Brain microvascular endothelial cell (primary cell): ENCODE data around the gene NGF.
A peak's percentile ranks its signal among the peaks of the same experiment; 100 is the strongest.

Source experiments
- DNase-seq: peaks from one replicate; pipeline ENCODE4 v3.0.0-alpha.2; 2020
- H3K27ac ChIP-seq: fragments of 250-450 bp; sonication (Bioruptor Pico); 2 replicates; pipeline ENCODE4 v1.5.1; 2020; ENCODE audit warnings: mild to moderate bottlenecking, moderate library complexity
- H3K27me3 ChIP-seq: fragments of 250-450 bp; sonication (Bioruptor Pico); replicated peaks from 2 replicates; pipeline ENCODE4 v1.5.1; 2020; ENCODE audit warnings: mild to moderate bottlenecking
- H3K36me3 ChIP-seq: fragments of 250-450 bp; sonication (Bioruptor Pico); replicated peaks from 2 replicates; pipeline ENCODE4 v1.5.1; 2020; ENCODE audit warnings: mild to moderate bottlenecking
- H3K4me3 ChIP-seq: 2 replicates; pipeline ENCODE4 v1.5.1; 2011; ENCODE audit warnings: low read depth, mild to moderate bottlenecking, control low read depth, low read length, moderate library complexity
- in situ Hi-C: cut with HindIII; loops from 2 replicates; pipeline ENCODE4 v1.10.0; 2017; ENCODE audit warnings: low sequenced_read_pairs, low pct_ligation_motif_present
- TF ChIP-seq, protein P1 (sequence below): IDR thresholded peaks from 2 replicates; pipeline ENCODE4 v1.5.1; 2011; ENCODE audit warnings: low read depth, mild to moderate bottlenecking, moderate library complexity, low read length, control low read depth, inconsistent platforms; ENCODE audit errors: missing control alignments

NGF gene

DNA sequence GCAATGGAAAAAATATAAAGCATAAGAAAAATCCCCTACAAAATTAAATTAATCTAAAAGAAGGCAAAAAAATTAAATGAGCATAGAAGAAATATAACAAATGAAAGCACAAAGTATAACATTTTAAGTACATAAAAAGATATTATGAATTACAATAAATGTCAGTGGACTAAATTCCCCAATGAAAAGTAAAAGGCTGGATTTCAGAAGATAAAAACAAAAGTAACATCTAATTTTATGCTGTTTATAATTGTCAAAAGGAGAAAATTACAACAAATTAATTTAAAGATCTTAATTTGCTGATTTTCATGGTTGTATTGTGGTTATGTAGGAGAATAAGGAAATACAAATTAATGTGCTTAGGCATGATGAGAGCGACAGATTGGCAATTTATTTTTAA, 92.8 kb downstream of the NGF start:
- TF ChIP-seq, protein P1, sequence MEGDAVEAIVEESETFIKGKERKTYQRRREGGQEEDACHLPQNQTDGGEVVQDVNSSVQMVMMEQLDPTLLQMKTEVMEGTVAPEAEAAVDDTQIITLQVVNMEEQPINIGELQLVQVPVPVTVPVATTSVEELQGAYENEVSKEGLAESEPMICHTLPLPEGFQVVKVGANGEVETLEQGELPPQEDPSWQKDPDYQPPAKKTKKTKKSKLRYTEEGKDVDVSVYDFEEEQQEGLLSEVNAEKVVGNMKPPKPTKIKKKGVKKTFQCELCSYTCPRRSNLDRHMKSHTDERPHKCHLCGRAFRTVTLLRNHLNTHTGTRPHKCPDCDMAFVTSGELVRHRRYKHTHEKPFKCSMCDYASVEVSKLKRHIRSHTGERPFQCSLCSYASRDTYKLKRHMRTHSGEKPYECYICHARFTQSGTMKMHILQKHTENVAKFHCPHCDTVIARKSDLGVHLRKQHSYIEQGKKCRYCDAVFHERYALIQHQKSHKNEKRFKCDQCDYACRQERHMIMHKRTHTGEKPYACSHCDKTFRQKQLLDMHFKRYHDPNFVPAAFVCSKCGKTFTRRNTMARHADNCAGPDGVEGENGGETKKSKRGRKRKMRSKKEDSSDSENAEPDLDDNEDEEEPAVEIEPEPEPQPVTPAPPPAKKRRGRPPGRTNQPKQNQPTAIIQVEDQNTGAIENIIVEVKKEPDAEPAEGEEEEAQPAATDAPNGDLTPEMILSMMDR: no peak
- DNase-seq: no peak
- no peak overlapping the region for H3K27ac ChIP-seq
- H3K36me3 ChIP-seq: no peaks in the 10 kb centered on the region
- in situ Hi-C loops: no loop called here
- H3K4me3 ChIP-seq: no peak overlapping the region
- no peaks in the 10 kb centered on the region for H3K27me3 ChIP-seq

DNA sequence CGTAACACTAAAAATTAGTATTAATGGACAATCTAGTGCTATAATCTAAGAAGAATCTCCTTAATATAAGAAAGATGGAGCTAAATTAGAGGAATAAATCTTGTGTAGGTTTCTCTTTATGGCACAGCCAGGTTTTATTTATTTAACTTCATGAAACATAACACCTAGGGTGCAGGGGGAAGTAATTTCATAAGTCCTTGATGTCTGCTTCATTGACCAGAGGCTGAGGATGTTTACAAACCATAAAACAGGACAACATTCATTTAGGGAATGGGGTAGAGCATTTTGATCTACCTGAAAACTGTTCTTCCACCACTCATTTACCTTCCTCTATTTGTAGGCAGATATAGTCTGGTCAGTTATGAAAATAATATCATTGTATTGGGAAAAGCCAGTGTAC, 95.5 kb downstream of the NGF start:
- no peak for DNase-seq
- in situ Hi-C loops: no loop called here
- no peak overlapping the region for H3K27ac ChIP-seq
- no peaks in the 10 kb centered on the region for H3K27me3 ChIP-seq
- H3K4me3 ChIP-seq: no peak overlapping the region
- TF ChIP-seq, protein P1: no peak
- H3K36me3 ChIP-seq: no peaks in the 10 kb centered on the region

DNA sequence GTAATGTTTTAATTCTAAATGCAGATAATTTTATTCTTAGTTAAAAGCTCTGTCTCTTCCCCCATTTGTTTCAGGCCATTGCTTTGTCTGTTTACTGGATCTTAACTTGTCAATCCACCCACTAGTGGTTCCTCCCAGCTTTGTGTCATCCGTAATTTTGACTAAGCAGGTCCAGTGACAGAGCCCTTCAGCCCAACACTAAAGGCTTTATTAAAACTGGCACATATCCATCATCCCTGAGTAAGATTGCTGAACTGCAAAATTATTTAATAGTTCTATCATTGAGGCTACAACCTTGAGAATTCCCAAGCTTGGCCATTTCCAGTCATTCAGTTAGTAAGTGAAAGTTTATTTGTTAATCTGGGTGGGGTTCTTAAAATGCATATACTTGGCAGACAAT, 96.7 kb downstream of the NGF start:
- TF ChIP-seq, protein P1: no peak
- no peak for DNase-seq
- Histone ChIP-seq H3K36me3 (no peaks in the 10 kb centered on the region), H3K4me3 (no peak overlapping the region), H3K27ac (no peak overlapping the region), H3K27me3 (no peaks in the 10 kb centered on the region)
- in situ Hi-C loops: no loop called here

DNA sequence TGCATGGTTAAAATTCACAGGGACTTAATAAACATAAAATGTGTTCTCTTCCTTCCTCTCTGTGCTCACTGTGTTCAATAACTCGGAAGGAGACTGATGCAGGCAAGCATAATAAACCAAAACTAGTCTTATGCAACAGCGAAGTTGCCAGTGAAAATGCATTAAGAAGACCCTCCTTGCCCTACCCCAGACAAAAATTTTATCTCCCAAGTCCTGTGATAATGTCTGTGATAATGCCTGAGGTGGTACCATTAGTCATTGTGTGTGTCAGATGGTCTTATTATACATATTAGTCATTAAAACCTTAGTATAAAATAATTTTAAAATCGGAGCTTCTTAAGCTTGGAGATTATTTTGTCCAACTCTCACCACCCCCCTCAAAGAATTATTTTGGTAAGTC, 97.8 kb downstream of the NGF start:
- DNase-seq: no peak
- TF ChIP-seq, protein P1: no peak
- in situ Hi-C loops: no loop called here

DNA sequence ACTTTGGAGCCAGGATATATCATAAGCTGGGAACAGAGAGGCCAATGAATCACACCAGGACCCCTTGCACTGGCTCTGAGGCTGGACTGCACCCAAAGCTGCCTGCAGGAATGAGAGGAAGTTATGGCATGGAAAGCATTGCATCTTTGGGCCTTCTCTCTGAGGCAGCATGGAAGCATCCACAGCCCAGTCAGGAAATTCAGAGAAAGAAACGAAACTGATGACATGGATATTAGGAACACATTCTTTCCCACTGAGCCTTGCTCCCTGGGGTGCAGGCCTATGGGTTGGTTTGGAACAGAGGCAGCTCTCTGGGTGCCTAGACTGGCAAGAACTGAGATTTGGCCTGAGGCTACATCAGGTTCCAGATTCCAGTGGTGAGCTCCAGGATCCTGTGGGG, 98.6 kb downstream of the NGF start:
- in situ Hi-C loops: no loop called here
- H3K4me3 ChIP-seq: no peak overlapping the region
- H3K36me3 ChIP-seq: no peaks in the 10 kb centered on the region
- peak; percentile 43 for DNase-seq
- no peaks in the 10 kb centered on the region for H3K27me3 ChIP-seq
- no peak overlapping the region for H3K27ac ChIP-seq
- TF ChIP-seq, protein P1: no peak

More for the DNA sequence above, 97.8 kb downstream of the NGF start:
- Histone ChIP-seq H3K4me3 (no peak overlapping the region), H3K27ac (no peak overlapping the region), H3K36me3 (no peaks in the 10 kb centered on the region), H3K27me3 (no peaks in the 10 kb centered on the region)

DNA sequence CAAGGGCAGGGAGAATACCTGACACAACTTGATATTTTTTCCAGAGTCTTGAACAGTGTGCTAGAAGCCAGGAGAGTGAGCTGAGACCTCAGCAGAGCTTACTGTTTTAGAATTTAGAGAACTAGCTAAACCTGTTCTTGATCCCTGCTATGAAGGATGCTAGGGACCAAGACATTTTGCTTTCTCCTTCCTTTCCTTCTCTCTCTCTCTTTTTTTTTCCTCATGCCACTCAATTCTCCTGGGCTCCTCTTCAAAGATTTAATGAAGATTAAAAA, 99.0 kb downstream of the NGF start:
- H3K36me3 ChIP-seq: no peaks in the 10 kb centered on the region
- no peak for DNase-seq
- no peak overlapping the region for H3K27ac ChIP-seq
- no peaks in the 10 kb centered on the region for H3K27me3 ChIP-seq
- in situ Hi-C loops: no loop called here
- H3K4me3 ChIP-seq: no peak overlapping the region
- TF ChIP-seq, protein P1: no peak
